HG03159 (cell line): Measurements from ENCODE around the gene RYR3.

ENCODE experiments used
- ATAC-seq: cut with Tn5 transposase; IDR thresholded peaks from one replicate; pipeline ENCODE4 v1.9.1; 2021; ENCODE audit warnings: mild to moderate bottlenecking, moderate library complexity; ENCODE audit not compliant: unreplicated experiment

The RYR3 gene

GRCh38 chr15:33378866-33379480 is 68.2 kb downstream of the RYR3 start:
- no peak for ATAC-seq

GRCh38 chr15:33380406-33380805 is 69.6 kb downstream of the RYR3 start:
- ATAC-seq, result no peak

DNA sequence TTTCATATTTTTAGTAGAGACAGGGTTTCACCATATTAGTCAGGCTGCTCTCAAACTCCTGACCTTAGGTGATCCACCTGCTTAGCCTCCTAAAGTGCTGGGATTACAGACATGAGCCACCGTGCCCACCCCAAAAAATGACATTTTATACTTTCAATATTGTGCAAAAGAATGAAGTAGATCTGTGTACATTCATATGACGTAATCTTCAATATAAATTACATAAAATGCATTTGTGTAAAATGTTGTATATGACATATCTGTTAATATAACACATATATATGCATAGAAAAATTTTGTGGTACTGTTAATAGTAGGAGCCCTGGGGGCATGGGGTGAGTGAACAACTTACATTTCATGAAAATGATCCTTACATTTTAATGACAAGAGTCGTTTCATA is 71.7 kb downstream of the RYR3 start:
- ATAC-seq, result no peak

- no peak for ATAC-seq
Measured at GRCh38 chr15:33384307-33384706, 73.5 kb downstream of the RYR3 start.

- no peak for ATAC-seq
Measured at GRCh38 chr15:33392453-33392852, 81.7 kb downstream of the RYR3 start.

DNA sequence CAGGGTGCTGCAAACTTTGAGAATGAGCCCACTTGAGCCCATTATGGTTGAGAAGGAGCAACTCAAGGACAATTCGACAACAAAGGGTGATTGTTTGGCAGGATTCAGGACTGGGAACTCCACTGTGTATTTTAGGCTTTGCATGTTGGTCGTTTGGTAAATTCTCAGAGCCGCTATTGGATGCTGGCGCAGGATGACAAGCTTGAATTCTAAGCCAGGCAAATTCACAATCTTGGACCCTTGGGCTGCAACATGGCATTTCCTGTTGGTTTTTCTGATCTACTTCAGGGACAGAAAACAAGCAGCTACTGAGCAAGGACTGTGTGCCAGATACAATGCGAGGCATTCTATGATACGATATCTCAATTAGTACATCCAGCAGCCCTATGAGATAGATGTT is 82.8 kb downstream of the RYR3 start:
- no peak for ATAC-seq

GRCh38 chr15:33395321-33395720 is 84.6 kb downstream of the RYR3 start:
- ATAC-seq, result no peak

- ATAC-seq, result no peak
Measured at GRCh38 chr15:33395846-33396245, 85.1 kb downstream of the RYR3 start.

DNA sequence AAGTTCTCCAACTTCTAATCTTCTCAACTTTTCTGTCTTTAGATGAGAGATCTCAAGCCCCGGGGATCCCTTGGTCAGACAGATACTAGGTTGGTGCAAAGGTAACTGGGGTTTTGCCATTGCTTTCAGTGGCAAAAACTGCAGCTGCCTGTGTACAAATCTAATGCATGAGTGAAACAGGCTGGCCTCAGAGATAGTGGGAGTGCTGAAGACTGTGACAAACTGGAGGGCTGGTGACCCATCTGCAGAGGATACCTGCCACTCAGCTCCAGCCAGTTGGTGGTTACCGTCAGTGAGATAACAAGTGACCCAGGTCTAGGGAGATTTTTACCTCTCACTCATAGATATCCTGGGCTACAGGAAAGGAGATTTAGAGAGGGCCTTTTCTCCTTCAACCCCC is 85.7 kb downstream of the RYR3 start:
- no peak for ATAC-seq

DNA sequence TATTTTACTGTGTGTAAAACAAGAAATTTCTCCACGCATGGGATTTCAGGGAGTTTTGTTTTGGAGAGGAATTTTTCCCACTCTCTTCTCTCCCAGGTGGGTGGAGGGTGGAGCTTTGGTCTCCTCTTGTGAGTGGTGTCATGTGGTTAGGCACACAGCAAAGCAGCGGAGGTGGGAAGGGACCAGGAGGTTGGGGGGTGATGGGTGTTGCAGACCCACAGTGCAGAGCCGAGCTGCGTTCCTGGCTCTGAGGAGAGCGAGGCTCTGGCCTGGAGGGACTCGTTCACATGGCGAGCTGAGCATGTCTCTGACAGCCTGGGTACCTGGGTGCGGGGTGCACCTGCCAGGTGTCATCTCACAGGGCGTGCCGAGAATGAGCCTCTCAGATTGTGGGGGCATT is 87.8 kb downstream of the RYR3 start:
- ATAC-seq, result no peak

DNA sequence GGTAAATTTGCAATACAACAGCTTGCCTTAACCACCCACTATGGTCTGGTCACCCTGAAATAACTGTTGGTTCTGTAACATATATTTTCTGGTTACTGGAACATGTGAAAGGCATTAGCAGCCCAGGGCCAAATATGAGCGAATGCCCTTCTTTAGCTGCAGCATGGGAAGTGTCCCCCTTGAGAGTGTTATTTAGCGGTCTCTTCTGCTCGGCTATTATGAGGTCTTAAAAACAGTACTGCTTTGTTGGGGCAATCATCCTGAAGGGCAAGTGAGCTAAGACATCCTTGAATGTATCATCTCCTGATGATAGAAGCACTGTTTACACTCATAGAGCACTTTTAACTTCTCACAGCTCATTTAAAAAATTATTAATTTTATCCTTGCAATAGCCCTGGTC is 90.2 kb downstream of the RYR3 start:
- ATAC-seq, result no peak

- no peak for ATAC-seq
Measured at GRCh38 chr15:33402600-33402999, 91.8 kb downstream of the RYR3 start.

DNA sequence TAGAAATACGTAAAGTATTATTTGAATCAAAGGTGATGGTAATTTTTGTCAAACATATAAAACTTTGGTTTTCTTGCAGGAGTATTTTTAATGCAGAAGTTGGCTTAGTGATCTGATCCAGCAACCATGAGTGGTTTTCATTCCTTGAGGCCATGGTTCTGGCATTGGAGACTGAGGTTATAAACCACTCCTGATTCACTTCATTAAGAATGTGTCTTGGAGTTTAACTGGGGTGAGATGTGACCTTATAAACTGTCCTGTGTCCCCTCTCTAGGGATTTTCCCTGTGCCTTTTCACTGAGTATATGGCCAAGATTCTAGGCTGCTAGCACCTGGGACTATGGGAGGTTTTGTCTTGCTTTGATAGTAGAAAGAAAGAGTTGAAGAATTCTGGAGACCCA is 94.3 kb downstream of the RYR3 start:
- ATAC-seq, result no peak

DNA sequence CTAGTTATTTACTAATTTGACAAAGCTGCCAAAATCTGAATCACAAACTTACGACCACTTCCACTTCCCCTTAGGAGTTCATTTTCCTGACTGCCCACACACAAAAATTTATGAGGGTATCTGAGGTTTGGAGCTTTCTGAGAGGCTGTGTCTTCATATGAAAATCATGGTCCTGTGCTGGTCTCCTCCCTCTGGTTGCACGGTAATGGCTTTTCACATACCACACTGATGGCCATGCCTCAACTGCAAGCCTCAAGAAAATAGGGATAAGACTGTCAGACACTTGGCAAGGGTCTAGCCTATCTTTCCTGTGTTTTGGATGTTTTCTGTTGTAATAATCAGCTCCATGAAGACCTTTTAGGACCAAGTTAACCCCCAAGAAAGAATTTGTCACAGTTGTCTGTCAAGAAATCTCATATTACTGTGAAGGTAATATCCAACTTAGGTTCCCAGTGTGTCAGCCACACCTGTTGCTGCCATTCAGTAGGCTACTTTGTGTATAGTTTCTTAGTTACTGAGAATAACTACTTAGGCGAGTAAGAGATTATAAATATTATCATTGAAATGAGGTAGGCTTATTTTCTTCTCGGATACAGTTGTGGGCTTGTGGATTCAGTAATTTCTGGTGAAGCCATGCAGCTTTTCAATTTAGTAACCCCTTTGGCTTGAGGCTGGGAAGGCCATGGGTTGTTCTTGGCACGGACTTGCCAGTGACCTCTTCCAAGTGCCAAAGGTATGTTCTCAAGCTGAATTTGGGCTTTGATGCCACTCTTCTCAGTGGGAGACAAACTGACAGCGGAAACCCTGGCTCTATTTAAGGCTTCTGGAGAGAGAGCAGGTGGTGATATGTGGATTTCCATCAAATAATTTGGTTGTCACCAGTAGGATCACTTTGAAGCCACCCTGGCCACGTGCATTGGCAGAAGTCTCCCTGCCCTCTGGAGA is 101.1 kb downstream of the RYR3 start:
- ATAC-seq, result no peak

GRCh38 chr15:33419701-33420100 is 108.9 kb downstream of the RYR3 start:
- ATAC-seq, result no peak

DNA sequence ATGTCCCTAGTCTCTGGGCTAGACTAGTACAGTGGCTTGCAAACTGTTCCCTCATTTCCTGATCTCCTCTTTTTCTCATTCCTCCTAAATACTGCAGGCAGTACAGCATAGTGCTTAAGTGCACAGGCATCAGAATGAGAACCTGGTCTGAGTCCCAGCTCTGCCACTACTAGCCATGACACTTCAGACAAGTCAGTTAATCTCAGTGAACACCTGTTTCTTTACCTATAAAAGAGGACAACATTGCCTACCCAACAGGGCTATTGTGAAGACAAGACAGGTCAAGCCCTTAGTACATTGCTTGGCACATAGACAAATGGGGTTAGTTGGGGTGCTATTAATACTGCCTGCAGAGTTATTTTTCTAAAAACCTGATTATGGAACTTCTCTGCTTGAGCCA is 113.3 kb downstream of the RYR3 start:
- no peak for ATAC-seq

DNA sequence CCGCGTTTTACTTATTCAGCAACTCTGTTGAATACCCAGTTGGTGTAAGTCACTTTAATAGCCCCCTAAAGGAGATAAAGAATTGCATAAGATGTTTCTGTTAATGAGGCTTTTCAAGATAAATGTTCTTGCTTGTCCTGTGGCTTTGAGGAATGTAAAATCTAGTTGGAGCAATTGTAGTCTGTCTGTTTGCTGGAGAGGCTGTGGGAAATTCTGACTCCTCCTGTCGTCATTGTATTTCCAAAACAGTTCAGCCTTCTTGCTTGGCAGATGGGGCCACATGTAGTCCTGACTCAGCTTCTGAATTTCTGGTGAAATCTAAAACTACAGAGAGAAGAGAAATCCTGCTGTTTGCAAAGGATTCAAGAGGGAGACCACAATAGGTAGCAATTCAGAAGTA is 114.4 kb downstream of the RYR3 start:
- ATAC-seq, result no peak

GRCh38 chr15:33430577-33430976 is 119.8 kb downstream of the RYR3 start:
- ATAC-seq, result no peak

DNA sequence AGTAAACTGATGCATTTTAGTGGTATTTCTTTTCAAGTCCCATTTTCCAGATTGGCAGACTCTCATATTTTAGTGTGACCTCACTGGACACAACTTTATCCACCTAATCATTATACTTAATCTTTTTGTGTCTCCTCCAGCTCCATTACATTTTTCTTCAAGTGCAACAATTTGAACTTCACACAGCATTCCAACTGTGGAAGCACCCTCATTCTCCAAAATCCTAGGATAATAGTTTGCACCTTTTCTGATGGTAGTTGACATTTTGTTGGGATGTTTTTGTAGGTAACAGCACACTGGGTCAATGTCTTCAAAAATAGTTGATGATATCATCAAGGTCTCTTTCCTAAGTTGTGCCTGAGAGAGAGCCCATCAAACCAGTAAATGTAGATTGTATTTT is 123.1 kb downstream of the RYR3 start:
- ATAC-seq, result no peak

- no peak for ATAC-seq
Measured at GRCh38 chr15:33438396-33438795, 127.6 kb downstream of the RYR3 start.

DNA sequence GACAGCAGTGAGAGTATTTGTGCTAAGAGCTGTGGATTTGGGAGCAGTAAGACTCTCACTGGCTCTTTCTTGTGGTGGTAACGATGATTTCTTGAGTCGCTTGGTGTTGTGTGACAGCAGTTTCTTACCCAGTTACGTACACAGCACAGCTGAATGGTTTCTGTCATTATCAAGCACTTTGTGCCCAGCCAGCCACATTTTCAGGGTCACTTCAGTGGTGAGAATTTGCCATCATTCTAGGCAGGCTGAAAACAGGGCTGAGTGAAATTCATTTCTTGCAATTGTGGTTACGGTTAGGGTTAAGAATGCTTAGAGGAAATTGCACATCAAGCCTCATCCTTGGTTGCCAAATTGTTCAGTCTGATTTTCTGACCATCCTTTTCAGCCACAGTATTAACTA is 130.1 kb downstream of the RYR3 start:
- no peak for ATAC-seq

- no peak for ATAC-seq
Measured at GRCh38 chr15:33442449-33442848, 131.7 kb downstream of the RYR3 start.
